AG04449 (cell line): Measurements from ENCODE around the gene CPA1.

Experiments
- CTCF ChIA-PET: fragments of 350-600 bp; formaldehyde crosslinking; extraction: SDS; loops from one replicate; lab custom pipeline; 2021; ENCODE audit warnings: antibody characterized with exemption; lab: Yijun Ruan, JAX
- POLR2A ChIA-PET: fragments of 400-600, 350-600 bp; formaldehyde crosslinking; extraction: SDS; loops from one replicate; lab custom pipeline; 2020; ENCODE audit warnings: antibody characterized with exemption, inconsistent platforms; lab: Yijun Ruan, JAX
- DNase-seq: peaks from one replicate; pipeline ENCODE4 v3.0.0-alpha.2; 2010; ENCODE audit warnings: low read depth, low spot score
- H3K4me3 ChIP-seq: 2 replicates; pipeline ENCODE4 v1.5.1; 2011; ENCODE audit warnings: low read depth, mild to moderate bottlenecking, control low read depth, low read length
- TF ChIP-seq, protein P1 (sequence below): IDR thresholded peaks from one replicate; pipeline ENCODE4 v1.5.1; 2011; ENCODE audit warnings: mild to moderate bottlenecking, moderate library complexity, low read length, control low read depth, inconsistent platforms; ENCODE audit not compliant: insufficient read depth; ENCODE audit errors: missing control alignments

CPA1 gene

DNA sequence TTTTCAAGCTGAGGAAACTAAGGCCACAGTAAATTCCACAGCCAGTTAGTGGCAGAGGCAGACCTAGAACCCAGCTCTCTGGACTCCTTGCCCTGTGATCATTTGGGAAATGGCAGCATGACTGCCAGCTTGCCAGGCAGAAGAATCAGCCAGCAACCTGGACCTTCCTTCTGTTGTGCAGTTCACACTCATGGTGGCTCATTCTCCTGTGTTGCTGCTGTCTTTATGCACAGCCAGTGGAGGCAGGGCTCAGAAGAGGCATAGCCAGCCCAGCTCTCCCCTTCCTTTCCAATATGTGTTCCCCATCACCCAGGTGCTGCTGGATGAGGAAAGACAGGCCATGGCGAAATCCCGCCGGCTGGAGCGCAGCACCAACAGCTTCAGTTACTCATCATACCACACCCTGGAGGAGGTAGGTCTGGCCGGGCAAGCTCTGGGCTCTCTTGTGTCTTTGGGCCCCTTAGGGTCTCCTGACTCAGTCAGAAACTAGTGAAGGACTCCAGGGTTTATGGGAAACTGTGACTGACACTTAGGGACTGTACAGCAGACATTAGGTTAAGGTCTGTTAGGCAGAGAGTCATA is 20.9 kb upstream of the CPA1 start:
- H3K4me3 ChIP-seq: no peak overlapping the region
- TF ChIP-seq, protein P1, sequence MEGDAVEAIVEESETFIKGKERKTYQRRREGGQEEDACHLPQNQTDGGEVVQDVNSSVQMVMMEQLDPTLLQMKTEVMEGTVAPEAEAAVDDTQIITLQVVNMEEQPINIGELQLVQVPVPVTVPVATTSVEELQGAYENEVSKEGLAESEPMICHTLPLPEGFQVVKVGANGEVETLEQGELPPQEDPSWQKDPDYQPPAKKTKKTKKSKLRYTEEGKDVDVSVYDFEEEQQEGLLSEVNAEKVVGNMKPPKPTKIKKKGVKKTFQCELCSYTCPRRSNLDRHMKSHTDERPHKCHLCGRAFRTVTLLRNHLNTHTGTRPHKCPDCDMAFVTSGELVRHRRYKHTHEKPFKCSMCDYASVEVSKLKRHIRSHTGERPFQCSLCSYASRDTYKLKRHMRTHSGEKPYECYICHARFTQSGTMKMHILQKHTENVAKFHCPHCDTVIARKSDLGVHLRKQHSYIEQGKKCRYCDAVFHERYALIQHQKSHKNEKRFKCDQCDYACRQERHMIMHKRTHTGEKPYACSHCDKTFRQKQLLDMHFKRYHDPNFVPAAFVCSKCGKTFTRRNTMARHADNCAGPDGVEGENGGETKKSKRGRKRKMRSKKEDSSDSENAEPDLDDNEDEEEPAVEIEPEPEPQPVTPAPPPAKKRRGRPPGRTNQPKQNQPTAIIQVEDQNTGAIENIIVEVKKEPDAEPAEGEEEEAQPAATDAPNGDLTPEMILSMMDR: no peak
- POLR2A ChIA-PET: no interaction called here

DNA sequence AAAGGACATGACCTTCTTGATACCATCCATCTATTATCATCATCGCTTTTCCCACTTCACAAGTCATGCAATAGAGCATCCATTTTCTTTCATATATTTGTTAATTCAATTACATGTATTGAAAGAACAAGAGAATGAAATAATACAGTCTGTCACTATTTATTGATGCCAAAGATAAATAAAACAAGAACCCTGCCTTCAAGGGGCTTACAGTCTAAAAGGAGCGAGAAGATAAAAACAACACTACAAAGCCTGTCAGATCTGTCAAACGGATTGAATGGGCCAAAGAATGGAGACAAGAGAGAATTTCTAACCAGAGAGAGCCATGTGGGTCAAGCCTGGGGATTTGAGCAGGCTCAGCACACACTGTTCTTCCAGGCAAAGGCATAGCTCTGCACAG is 19.8 kb upstream of the CPA1 start:
- ChIA-PET CTCF (interaction anchor here (0.7 kb wide), 1 partner anchor 10 kb away, joined by 3 read pairs; no protein-coding TSS in a partner anchor), POLR2A (no interaction called here)
- no peak overlapping the region for H3K4me3 ChIP-seq
- no peak for DNase-seq
- TF ChIP-seq, protein P1: no peak

More for the DNA sequence above, 20.9 kb upstream of the CPA1 start:
- no peak for DNase-seq
- CTCF ChIA-PET: no interaction called here

DNA sequence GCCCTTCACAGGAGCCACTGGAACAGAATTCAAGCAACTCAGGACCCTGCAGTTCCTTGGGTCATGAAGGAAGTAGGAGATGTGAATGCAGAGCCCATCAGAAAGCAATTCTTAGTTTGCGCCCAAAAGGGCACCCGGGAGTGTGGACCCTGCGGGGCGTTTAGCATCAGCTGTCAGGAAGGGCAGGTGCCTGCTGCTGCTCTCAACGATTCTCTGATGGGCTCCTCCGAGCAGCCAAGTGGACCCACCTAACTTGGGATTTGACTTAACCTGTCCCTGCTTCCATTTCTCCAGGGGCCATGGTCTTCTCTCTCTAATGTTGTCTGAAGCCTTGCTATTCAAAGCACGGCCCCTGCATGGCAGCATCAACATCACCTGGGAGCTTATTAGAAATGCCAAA is 18.6 kb upstream of the CPA1 start:
- DNase-seq: no peak
- POLR2A ChIA-PET: no interaction called here
- TF ChIP-seq, protein P1: no peak
- H3K4me3 ChIP-seq: no peak overlapping the region
- CTCF ChIA-PET: no interaction called here

DNA sequence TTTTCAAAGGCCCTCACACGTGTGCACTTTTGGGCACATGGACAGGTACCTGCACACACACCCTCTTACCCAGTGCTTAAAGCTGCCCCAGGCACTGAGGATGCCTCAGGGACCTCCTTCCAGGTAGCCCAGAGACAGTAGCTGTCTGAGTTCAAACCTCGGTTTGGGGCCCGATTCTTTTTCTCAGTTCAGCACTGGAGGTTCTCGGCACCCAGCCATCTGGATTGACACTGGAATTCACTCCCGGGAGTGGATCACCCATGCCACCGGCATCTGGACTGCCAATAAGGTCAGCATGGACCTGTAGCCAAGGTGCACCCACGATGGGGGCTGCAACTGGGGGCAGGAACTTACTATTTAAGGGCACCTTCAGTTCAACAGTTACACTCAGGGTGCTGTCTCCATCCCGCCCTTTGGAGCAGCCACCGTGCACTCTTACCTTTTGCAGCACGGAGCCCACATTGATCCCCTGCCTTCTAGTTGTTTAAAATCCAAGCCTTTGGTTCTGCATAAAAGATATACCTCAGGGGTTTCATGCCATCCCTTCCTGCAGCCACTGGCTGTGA is 18.0 kb upstream of the CPA1 start:
- no peak for DNase-seq
- ChIA-PET POLR2A (interaction anchor here (1.9 kb wide), 1 partner anchor 69 kb away, joined by 6 read pairs; the partner anchor contains the start of gene CPA4), CTCF (no interaction called here)
- TF ChIP-seq, protein P1: no peak
- no peak overlapping the region for H3K4me3 ChIP-seq

DNA sequence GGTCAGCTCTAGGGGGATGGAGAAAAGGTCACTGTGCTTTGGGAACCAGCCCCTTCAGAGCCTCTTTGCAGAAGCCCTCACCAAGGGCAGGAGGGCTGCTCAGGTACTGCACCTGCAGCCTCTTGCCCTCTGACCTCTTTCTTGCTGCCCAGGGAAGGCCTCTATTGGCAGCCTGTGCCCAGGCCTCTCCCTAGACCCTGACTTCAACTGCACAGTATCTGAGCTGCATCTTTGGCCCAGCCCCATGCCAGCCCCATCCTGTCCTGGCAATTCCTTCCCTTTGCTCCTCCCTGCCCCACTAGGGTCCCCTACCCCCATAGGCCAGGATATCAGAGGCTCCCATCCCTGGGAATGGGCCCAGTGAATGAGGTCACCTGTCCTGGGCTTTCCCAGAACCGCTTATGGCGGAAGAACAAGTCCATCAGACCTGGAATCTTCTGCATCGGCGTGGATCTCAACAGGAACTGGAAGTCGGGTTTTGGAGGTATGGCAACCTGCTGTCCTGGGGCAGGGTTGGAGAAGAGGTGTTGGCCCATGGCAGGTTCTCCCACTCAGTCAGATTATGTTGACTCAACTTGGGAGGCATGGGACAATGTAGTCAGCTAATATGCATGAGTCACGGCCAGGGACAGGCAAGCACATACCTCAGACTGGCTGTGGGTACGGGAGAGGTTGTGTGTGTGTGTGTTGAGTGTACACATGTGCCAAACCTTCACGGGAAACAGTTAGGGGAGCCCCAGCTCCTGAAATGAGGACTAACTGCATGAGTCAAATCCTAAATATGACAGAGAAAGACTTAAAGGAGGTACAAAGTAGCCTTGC is 17.1 kb upstream of the CPA1 start:
- ChIA-PET POLR2A (interaction anchor here (0.9 to 1.9 kb wide), 2 partner anchors 70 to 129 kb away, joined by 3 to 6 read pairs; partner anchors contain the start of genes CPA4 and MEST), CTCF (interaction anchor here (1.2 kb wide), 1 partner anchor 86 kb away, joined by 3 read pairs; no protein-coding TSS in a partner anchor)
- TF ChIP-seq, protein P1: no peak
- no peak overlapping the region for H3K4me3 ChIP-seq
- DNase-seq: peak; percentile 96
